NOMO-1 (cell line): ENCODE results near the gene PRMT1.

Experiments used
- DNase-seq, 2 experiments: peaks; one replicate each; lab custom pipeline; 2025; ENCODE audit not compliant: unreplicated experiment in 2 of 2; lab: John Stamatoyannopoulos, UW

Gene PRMT1

DNA sequence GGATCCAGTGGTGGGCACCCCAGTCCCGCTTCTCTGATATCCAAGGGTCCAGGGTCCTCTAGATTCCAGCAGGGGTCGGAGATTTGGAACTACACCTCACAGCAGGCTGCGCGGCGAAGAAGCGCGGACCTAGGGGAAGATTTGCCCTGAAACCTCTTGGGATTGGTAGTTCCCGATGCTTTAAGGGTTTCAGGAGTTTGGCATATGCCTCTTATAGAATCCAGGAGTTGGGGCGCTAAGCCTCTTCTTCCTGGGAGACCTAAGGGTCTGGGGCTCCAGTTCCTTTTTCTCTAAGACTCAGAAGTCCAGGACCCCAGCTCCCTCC, 11.0 kb upstream of the PRMT1 start:
- no peak for DNase-seq

DNA sequence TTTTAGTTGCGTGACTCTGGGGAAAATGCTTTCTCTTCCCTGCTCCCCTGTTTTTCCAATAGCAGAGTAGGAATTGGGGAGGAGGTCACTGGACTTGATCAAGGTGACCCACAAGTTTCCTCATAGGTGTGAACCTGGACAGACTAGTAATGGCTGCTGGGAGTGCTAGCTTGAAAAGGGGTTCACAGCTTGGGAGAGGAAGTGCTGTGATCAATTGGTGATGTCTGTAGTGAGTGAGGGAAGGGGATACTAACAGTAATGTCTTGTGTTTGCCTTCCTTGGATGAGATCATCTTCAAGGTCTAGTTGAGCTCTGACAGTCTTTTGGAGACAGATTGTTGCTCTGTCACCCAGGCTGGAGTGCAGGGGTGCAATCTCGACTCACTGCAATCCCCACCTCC, 9.6 kb upstream of the PRMT1 start:
- no peak for DNase-seq

DNA sequence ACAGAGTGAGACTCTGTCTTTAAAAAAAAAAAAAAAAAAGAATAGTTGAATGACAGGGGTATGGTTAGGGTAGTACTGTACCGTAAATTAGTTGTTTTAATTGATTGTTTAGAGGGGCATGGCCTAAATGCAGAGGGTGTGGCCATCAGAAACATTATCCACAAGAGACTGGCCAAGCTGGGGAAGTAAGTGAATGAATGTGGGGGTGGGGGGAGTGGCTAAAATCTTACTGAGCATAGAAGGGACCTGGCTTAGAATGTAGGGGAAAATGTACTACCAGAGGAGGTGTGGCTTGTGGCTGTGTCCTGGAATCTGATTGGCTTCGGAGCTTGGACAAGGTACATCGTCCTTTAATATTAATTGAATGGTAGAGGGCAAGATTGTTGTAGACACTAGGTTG, 7.6 kb upstream of the PRMT1 start:
- no peak for DNase-seq

DNA sequence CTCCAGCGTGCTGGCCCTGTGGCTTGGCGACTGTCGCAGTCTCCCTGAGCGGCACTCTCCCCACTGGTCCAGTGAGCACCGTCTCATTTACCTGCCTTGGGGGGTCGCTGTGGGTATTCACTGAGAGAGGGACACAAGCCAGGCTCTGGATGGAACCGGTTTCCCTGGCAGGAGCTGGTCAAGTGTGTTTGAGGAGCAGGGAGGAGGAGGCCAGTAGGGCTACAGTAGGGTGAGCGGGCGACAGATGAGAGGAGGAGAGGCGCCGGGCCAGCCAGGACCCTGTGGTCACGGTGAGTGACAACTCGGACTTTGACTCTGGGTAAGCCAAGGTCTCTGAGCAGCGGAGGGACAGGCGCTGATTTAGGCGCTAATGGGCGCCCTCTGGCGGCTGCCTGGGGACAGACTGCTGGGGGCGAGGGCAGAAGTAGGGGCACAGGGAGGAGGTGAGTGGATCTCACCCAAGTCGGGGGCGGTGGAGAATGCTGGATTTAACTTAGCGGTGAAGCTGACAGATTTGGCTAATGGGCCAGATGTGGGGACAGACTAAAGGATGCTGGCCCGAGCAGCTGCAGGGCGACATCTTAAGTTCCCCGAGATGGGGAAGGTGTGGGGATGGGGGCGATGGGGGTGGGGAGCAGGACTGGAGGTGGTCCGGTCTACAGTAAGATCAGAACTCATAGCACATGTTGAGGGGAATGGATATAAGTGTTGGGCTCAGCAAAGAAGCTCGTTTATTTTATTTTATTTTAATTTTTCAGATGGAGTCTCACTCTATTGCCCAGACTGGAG, 4.7 kb upstream of the PRMT1 start:
- peak; percentile 54 to 65 for DNase-seq

DNA sequence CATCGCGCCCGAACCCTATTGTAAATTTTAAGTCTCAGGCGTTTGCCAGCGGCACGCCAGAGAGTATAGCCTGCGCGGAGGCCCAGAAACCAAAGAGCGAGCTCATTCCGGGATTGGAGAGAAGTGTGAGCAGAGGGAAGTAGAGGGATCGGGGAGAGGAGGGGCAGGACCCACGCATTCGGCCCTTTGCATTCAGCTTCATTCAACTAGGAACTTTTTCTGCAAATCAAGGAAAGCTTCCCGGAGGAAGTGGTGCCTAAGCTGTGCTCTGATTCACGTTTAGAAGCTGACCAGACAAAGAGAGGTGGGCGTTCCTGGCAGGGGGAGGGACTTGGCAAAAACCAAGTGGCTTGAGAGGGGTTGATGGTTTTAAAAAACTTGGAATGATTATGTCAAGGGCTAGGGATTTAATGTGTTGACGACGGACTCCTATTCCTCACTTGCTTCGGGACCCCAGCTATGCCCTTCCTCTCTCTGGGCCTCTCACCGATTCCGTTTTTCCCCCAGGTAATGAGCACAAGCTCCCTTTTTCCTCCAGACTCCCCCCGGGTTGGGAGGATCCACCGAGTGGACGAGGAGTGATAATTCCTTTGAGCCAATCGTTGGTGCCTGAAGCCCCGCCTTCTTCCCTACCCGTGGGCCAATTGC, 811 bp upstream of the PRMT1 start:
- DNase-seq, result peak; percentile 82 to 87

DNA sequence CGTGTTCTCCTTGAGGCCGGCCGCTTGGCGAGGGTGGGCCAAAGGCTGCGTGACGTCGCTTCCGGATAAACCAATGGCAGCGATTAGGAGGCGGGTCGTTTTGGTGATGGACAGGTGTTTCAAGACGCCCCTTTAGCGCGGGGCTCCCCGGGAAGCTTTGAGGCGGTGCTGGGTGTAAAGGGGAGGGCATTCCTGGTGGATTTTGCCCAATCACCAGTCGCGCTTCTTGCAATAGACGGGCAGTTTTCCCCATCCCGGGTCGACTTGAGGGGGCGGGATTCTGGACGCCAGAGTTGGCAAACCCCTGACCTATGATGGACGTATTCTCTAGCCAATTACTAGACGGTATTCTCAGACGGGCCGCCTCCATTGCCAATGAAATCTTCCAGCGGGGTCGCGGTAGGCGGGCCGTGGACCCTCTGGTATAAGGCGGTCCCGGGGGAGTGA, 264 bp upstream of the PRMT1 start:
- DNase-seq, result peak; percentile 100

DNA sequence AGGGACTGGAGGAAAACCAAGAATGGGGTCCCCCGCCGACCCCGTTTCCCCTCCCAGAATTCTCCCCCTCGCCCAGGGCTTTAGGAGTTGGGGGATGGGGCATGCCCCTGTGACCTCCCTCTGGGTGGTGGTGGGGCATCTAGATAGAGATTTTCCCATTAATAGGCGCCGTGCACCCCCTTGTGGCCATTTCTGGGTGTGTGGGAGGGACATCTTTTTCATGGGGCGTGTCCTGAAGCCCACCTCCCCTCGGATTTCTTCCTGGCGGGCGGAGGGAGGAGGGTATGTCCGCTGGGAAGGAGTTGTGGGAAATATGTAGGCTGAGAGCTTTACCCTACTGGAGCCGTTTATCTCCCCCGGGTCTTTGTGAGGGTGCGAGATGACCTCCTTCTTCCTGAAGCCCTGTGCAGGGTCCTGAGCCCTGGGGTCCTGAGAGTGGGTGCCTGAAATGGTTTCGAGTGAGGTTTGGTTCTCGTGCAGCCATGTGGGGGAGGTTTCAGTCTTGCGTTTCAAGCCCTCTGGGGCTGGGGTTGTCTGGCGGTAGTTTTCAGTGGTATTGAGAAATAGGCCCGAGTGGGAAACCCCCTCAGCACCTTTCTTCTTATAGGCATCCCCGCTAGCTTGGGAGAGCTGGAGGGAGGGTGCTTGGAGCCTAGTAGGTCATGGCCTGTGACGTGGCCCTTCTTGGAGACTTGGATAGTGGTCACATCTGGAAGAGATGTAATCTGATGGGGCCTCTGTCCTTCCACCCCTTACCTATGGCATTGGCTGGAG, 1.0 kb downstream of the PRMT1 start:
- peak; percentile 47 to 73 for DNase-seq

DNA sequence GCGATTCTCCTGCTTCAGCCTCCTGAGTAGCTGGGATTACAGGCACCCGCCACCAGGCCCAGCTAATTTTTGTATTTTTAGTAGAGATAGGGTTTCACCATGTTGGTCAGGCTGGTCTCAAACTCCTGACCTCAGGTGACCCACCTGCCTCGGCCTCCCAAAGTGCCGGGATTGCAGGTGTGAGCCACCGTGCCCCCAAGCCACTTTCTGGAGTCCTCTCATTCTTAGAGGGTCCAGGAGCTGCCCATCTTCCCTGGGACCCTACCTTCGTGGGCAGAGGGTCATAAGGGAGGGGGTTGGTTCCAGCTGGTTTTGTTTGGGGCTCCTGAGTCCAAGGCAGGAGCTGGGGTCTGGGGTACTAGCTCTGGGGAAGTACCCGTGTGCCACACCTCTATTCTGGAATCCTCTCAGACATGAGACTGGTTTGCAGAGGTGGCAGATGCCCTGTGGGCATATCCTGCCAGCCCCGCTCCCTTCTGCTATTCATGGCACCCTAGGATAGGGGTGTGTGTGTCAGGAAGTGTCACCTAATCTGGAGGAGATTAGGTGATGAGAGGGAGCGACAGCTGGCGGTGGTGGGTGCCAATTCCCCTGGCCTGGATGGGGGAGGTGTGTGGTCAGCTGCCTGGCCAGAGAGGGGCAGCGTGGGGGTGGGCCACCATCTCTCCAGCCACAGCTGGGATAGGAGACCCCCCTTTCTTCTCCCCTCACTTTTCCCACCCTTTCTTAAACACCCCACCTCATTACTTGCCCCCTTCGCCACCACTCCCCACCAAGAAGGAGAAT, 2.1 kb downstream of the PRMT1 start:
- no peak for DNase-seq

DNA sequence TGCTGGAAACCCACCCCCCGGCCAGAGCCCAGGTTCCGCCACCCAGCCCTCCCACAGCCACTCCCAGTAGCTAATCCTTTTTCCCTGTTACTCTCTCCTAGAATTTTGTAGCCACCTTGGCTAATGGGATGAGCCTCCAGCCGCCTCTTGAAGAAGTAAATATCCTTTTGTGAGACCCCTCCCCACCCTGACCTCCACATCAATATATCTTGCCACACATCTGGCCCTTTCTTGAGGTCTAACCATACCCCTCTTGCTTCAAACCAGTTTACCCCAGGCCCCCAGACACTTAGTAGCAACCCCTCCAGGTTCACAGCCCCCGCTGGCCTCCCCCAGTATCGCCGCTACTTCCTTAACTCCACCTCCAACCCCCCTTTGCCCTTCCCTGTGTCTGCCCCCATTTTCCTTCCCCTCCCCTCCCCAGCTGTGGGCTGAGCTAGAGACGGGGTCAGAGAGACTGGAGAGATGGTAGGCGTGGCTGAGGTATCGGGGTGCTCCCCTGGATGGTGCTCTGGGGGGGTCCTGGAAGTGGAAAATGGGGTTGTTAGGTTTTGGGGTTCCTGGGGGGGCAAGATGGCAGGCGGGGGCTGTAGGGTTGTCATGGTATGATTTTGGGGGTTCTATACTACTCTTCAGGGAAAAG, 2.8 kb downstream of the PRMT1 start:
- DNase-seq, result no peak

DNA sequence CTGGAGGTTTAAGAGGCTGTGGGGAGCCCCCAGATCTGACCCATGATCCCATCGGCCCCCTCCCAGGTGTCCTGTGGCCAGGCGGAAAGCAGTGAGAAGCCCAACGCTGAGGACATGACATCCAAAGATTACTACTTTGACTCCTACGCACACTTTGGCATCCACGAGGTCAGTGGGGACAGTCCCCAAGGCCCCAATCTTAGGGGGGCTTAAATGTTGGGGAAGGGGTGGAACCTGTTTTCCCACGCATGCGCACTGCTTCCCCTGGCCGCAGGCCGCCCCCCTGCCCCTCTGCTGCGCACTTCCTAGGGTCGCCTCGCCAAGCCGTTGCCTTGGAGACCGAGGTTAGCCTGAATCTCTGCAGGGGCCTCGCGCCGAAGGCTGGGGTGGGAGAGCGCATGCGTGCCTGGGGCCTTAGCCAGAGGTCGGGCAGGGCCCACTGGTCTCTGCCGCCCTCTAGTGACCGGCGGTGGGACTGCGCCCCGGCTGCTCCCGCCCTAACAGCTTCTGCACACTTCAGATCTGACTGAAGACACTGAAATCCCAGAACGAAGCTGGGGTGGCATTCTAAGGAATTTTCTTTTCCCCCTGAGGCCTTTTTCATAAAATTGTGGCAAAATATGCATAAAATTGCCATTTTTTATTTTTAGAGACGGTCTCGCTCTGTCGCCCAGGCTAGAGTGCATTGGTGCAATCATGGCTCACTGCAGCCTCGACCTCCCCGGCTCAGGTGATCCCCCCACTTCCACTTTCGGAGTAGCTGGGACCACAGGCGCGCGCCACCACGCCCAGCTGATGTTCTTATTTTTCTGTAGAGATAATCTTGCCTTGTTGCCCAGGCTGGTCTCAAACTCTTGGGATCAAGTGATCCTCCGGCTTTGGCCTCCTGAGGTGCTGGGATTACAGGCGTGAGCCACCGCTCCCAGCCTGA, 3.6 kb downstream of the PRMT1 start:
- DNase-seq, result peak; percentile 80 to 95

DNA sequence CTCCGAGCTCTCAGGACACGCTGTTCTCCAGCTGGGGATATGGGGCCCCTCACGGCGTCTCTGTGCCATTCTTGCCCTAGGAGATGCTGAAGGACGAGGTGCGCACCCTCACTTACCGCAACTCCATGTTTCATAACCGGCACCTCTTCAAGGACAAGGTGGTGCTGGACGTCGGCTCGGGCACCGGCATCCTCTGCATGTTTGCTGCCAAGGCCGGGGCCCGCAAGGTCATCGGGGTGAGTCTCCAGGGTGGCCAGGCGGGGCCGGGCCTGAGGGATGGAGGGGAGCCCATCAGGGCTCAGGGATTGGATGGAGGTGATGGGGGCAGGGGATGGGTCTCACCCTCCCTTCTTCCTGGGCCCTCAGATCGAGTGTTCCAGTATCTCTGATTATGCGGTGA, 4.8 kb downstream of the PRMT1 start:
- DNase-seq, result no peak

DNA sequence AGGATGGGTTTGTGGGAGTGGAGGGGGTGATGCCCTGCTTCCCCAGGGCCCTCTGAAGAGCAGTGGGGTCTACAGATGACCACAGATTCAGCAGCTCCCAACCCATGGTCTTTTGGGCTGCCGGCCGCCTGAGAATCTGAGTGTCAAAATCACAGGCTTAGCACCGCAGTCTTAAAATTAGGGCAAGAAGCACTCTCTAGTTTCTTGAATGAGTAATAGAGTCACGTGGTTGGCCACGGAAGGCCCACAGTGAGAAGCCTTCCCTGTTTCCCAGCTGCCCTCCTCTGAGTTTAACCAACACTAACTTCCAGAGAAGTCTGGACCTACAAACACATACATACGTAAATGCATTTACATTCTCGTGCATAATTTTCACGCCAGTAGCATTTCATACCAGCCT, 5.2 kb downstream of the PRMT1 start:
- DNase-seq, result no peak

DNA sequence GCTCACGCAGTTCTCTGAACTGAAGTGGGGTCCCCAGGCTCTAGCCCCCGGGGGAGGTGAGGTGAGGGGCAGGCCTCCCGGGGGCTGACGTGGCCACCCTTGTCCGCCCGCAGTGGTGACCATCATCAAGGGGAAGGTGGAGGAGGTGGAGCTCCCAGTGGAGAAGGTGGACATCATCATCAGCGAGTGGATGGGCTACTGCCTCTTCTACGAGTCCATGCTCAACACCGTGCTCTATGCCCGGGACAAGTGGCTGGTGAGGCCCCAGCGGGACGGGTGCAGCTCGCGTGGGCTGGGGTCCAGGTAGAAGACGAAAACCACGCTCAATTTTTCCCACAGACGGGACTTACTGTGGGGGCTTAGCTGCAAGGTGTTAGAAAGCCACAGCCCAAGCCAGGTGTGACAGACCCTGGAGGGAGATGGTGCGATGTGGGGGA, 6.8 kb downstream of the PRMT1 start:
- no peak for DNase-seq

DNA sequence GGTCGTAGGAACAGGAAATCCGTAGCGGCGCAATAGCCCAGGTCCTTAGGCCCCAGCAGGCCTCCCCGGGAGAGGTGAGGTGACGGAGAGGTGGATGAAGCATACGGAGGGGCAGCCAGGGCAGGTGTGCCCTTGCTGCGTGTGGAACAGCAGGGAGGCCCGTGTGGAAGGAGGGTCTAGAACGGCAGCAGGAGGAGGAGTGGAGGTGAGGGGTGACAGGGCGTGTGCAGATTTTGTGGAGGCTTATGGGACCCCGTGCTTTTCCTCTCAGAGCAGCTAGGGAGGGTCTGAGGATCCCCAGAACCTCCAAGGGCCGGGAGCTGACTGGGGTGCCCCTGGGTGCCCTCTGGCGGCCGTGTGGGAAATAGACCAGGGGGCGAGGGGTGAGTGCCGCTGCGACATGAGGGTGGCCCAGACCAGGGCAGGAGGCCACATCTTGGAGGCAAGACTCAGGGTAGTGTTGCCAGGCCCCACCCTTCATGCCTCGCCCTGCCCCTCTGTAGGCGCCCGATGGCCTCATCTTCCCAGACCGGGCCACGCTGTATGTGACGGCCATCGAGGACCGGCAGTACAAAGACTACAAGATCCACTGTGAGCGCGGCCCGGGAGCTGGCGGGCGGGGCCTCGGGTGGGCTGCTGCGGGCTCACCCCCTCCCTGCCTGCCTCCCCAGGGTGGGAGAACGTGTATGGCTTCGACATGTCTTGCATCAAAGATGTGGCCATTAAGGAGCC, 7.3 kb downstream of the PRMT1 start:
- no peak for DNase-seq

DNA sequence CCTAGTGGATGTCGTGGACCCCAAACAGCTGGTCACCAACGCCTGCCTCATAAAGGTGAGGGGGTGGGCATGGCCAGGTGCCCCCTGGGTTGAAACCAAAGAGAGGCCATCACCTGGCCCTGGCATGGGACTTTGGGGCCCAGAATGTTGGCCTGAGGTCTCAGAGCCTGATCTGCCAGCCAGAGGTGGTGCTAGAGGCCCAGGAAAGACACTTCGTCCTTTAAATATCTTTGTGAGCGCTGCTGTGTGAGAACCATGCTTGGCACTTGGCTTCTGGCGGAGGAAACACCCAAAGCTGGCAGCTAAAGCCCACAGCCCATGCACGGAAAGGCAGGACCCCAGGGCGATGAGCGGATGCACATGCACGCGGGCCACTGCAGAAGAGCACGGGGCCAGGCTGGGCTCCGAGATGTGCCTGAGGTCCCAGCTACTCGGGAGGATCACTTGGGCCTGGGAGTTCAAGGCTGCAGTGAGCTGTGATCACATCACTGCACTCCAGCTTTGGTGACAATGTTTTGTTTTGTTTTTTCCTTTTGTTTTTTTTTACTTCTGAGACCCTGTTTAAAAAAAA, 8.0 kb downstream of the PRMT1 start:
- no peak for DNase-seq

DNA sequence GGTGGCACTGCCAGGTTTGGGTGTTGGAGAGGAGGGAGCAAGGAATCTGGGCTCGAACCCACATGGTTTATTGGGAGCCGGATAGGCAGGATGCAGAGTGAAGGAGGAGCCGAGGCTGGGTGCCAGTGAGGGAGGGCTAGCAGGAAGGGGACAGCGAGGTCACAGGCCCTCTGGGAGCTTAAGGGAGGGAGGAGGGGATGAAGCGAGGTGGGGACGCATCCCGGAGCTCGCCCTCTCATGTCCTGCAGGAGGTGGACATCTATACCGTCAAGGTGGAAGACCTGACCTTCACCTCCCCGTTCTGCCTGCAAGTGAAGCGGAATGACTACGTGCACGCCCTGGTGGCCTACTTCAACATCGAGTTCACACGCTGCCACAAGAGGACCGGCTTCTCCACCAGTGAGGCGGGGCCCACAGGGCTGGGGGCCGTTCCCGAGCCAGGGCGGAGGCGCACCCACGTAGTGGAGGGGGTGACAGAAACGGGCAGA, 8.8 kb downstream of the PRMT1 start:
- no peak for DNase-seq

DNA sequence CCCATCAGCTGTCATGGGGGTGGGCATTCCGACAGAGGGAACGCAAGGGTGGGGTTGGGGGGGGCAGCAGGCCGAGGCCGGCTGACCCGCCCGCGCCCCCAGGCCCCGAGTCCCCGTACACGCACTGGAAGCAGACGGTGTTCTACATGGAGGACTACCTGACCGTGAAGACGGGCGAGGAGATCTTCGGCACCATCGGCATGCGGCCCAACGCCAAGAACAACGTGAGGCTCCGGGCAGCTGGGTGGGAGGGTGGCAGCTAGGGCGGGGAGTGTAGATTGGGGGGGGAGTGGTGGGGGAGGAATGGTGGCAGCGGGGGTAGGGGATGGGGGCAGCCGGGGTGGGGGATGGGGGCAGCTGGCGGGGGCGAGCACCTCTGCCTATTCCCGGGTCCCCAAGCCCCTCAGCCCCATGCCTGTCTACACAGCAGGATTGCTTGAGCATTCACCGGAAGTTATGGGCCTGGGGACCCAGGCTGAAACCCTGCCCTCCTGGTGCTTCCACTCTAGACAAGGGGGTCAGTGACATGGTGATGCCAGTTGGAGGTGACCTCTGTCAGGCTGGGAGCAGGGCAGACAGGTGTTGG, 9.5 kb downstream of the PRMT1 start:
- no peak for DNase-seq

DNA sequence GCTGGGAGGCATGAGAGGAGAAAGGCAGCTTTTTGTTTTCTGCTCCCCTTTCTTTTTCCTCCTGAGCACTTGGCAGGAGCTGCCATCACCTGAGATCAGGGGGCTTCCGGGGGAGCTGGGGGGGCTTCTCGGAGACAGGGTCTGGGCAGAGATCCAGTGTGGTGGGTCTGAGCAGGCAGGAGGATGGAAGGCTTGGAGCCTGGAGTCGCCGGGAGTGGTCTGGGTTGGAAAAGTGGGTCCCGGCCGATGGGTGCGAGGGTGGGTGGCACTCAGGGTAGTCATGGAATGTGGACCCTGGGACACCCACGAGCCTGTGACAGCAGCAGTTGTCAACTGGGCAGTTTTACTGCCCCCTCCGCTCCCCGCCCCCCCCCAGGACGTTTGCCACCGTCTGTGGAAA, 10.1 kb downstream of the PRMT1 start:
- no peak for DNase-seq
